GM19395 (cell line): ENCODE measurements around the gene SPI1.
"Not testable (repeated sequence)": the region's sequence is repeated elsewhere in the genome, so short reads cannot be mapped to it uniquely, and the experiment has no call there.

ENCODE experiments used
- ATAC-seq: cut with Tn5 transposase; IDR thresholded peaks from one replicate; pipeline ENCODE4 v1.9.1; 2021; ENCODE audit warnings: mild to moderate bottlenecking, moderate library complexity; ENCODE audit not compliant: unreplicated experiment

The SPI1 gene

GRCh38 chr11:47328449-47329390, 49.6 kb downstream of the SPI1 start:
- peak; percentile 74 for ATAC-seq

- no peak for ATAC-seq
Measured at GRCh38 chr11:47327949-47328348, 50.4 kb downstream of the SPI1 start.

- no peak for ATAC-seq
Measured at GRCh38 chr11:47327025-47327424, 51.3 kb downstream of the SPI1 start.

GRCh38 chr11:47326198-47326597, 52.1 kb downstream of the SPI1 start:
- no peak for ATAC-seq

- ATAC-seq = no peak
Measured at GRCh38 chr11:47325271-47326041, 52.9 kb downstream of the SPI1 start.

- no peak for ATAC-seq
Measured at GRCh38 chr11:47324520-47324919, 53.8 kb downstream of the SPI1 start.

- ATAC-seq = no peak
Measured at GRCh38 chr11:47318166-47318565, 60.2 kb downstream of the SPI1 start.

- ATAC-seq = no peak
Measured at GRCh38 chr11:47317064-47317828, 61.1 kb downstream of the SPI1 start.

GRCh38 chr11:47316501-47316900, 61.8 kb downstream of the SPI1 start:
- not testable (repeated sequence) for ATAC-seq

- no peak for ATAC-seq
Measured at GRCh38 chr11:47314992-47315391, 63.4 kb downstream of the SPI1 start.

GRCh38 chr11:47308050-47308823, 70.1 kb downstream of the SPI1 start:
- no peak for ATAC-seq

GRCh38 chr11:47306484-47306844, 71.9 kb downstream of the SPI1 start:
- ATAC-seq = no peak

GRCh38 chr11:47305734-47306483, 72.4 kb downstream of the SPI1 start:
- ATAC-seq = no peak
